B cell (primary cell): ENCODE results near the gene PSME3IP1. TPM values are rescaled to one million over a fixed set of nuclear protein-coding genes. Genes with fewer than 3 reads are reported as not detected.

Experiments
- ATAC-seq: fragments of 200-7000 bp; cut with Tn5 transposase; one replicate; pipeline ENCODE4 v1.10.0; 2021; ENCODE audit warnings: low read depth, mild to moderate bottlenecking, moderate number of reproducible peaks, moderate library complexity
- CTCF ChIA-PET: fragments of 350-600 bp; sonication (Branson Sonifier 250); formaldehyde crosslinking; loops from one replicate; lab custom pipeline; 2021; ENCODE audit warnings: antibody characterized with exemption, inconsistent platforms; lab: Charles Lee
- POLR2A ChIA-PET: fragments of 350-600 bp; sonication (Branson Sonifier 250); formaldehyde crosslinking; loops from one replicate; lab custom pipeline; 2021; ENCODE audit warnings: antibody characterized with exemption; lab: Charles Lee
- DNase-seq: peaks from one replicate; pipeline ENCODE4 v3.0.0; 2013
- H2AFZ ChIP-seq: 2 replicates; pipeline ENCODE4 v1.6.1; 2012; ENCODE audit warnings: mild to moderate bottlenecking, low read depth, low read length; ENCODE audit not compliant: insufficient read depth, poor library complexity, severe bottlenecking
- H3K27ac ChIP-seq, 2 donors: 1 replicate in 1 of 2; 2 replicates in 1 of 2; pipeline ENCODE4 v1.5.1; 2012 to 2013; ENCODE audit warnings: low read length in 2 of 2, mild to moderate bottlenecking in 2 of 2, moderate library complexity in 1 of 2
- H3K27me3 ChIP-seq, 4 experiments: fragments of 200-600 bp in 1 of 4; sonication (generic) in 1 of 4; replicated peaks in 1 of 4; 1 replicate in 2 of 4; 2 replicates in 2 of 4; pipeline versions ENCODE4 v1.6.1 to v1.7.0; 2013 to 2016; ENCODE audit warnings: low read length in 3 of 4, mild to moderate bottlenecking in 2 of 4, mixed read lengths in 1 of 4, moderate library complexity in 1 of 4; ENCODE audit not compliant: insufficient read depth in 4 of 4, control insufficient read depth in 3 of 4; ENCODE audit errors: control extremely low read depth in 1 of 4
- H3K36me3 ChIP-seq, 2 experiments: replicated peaks in 1 of 2; 1 replicate in 1 of 2; 2 replicates in 1 of 2; pipeline versions ENCODE4 v1.6.1 to v1.7.1; 2013; ENCODE audit warnings: low read length in 1 of 2; ENCODE audit not compliant: insufficient read depth in 2 of 2, control insufficient read depth in 1 of 2; ENCODE audit errors: control extremely low read depth in 1 of 2, extremely low read depth in 1 of 2
- H3K4me1 ChIP-seq, 2 donors: fragments of 200-600 bp in 1 of 2; sonication (generic) in 1 of 2; 1 replicate in 1 of 2; 2 replicates in 1 of 2; pipeline versions ENCODE4 v1.5.1 to v1.6.1; 2013 to 2017; ENCODE audit warnings: low read length in 2 of 2; ENCODE audit not compliant: control insufficient read depth in 2 of 2, insufficient read depth in 2 of 2
- H3K4me2 ChIP-seq: replicated peaks from 2 replicates; pipeline ENCODE3; 2012; ENCODE audit warnings: mild to moderate bottlenecking, low read depth, low read length; ENCODE audit not compliant: poor library complexity, severe bottlenecking
- H3K4me3 ChIP-seq, 5 experiments: fragments of 200-600 bp in 1 of 5; sonication (generic) in 1 of 5; 1 replicate in 3 of 5; 2 replicates in 2 of 5; pipeline versions ENCODE4 v1.5.1 to v1.7.0; 2011 to 2016; ENCODE audit warnings: low read length in 4 of 5, mild to moderate bottlenecking in 4 of 5, low read depth in 2 of 5, control low read depth in 1 of 5, moderate library complexity in 1 of 5; ENCODE audit not compliant: insufficient read depth in 1 of 5; ENCODE audit errors: control extremely low read depth in 1 of 5, extremely low read depth in 1 of 5
- H3K79me2 ChIP-seq: fragments of 200-600 bp; sonication (generic); one replicate; pipeline ENCODE4 v1.6.0; 2016; ENCODE audit warnings: low read length; ENCODE audit not compliant: control insufficient read depth, insufficient read depth
- H3K9ac ChIP-seq: fragments of 200-600 bp; sonication (generic); 2 replicates; pipeline ENCODE4 v1.6.1; 2017; ENCODE audit warnings: mild to moderate bottlenecking, low read length, moderate library complexity
- H3K9me3 ChIP-seq, 3 donors: one replicate each; pipeline versions ENCODE4 v1.6.1 to v1.7.1; 2013; ENCODE audit warnings: low read length in 2 of 3; ENCODE audit not compliant: control insufficient read depth in 2 of 3, insufficient read depth in 1 of 3; ENCODE audit errors: control extremely low read depth in 1 of 3
- H4K20me1 ChIP-seq: 2 replicates; pipeline ENCODE4 v1.6.0; 2012; ENCODE audit warnings: mild to moderate bottlenecking, low read length; ENCODE audit not compliant: insufficient read depth, control insufficient read depth, poor library complexity, severe bottlenecking
- H3K27ac Mint-ChIP-seq: one replicate; pipeline ENCODE4 v1.8.0; 2021; ENCODE audit warnings: mixed read lengths
- H3K27me3 Mint-ChIP-seq: one replicate; pipeline ENCODE4 v1.8.0; 2021; ENCODE audit warnings: mixed read lengths
- H3K4me1 Mint-ChIP-seq: one replicate; pipeline ENCODE4 v1.8.0; 2021; ENCODE audit warnings: mixed read lengths
- H3K4me3 Mint-ChIP-seq: one replicate; pipeline ENCODE4 v1.8.0; 2021; ENCODE audit warnings: mixed read lengths
- H3K9me3 Mint-ChIP-seq: one replicate; pipeline ENCODE4 v1.8.0; 2022; ENCODE audit warnings: mixed read lengths; ENCODE audit not compliant: insufficient read depth
- CTCF ChIP-seq: fragments of 200-600 bp; IDR thresholded peaks from one replicate; pipeline ENCODE4 v1.8.0; 2022; ENCODE audit warnings: antibody characterized with exemption, mild to moderate bottlenecking
- EZH2 ChIP-seq: IDR thresholded peaks from 2 replicates; pipeline ENCODE4 v1.6.1; 2012; ENCODE audit warnings: borderline replicate concordance, low read depth, mild to moderate bottlenecking, moderate library complexity, low read length; ENCODE audit not compliant: insufficient read depth, poor library complexity, severe bottlenecking
- WGBS: methylation state at CpG from one replicate; pipeline ENCODE4 v1.1.5; 2013; ENCODE audit warnings: missing lambda C conversion rate; ENCODE audit not compliant: insufficient coverage; 5-methylcytosine and 5-hydroxymethylcytosine counted together
- intact Hi-C: fragments of 100-400 bp; cut with micrococcal nuclease; formaldehyde crosslinking; loops from one replicate; pipeline ENCODE4 v1.10.0; 2022
- polyA plus RNA-seq: library from polyadenylated mRNA; depleted of rRNA; stranded (reverse); fragments of >200 nt; gene quantifications from 2 replicates; pipeline ENCODE4 v1.2.3, GENCODE V29; 2012
- total RNA-seq, 2 donors: library from RNA; stranded (reverse); fragments of 120-200 nt in 1 of 2; gene quantifications; 1 replicate in 1 of 2; 2 replicates in 1 of 2; pipeline versions ENCODE4 v1.2.3 to v1.2.4, GENCODE V29; 2013 to 2022

Gene PSME3IP1
- total and polyA plus RNA-seq, 2 donors (not counting 1 experiment from before 2014, with no cell fraction given), result 125 to 166 TPM

GRCh38 chr16:57178196-57178595 is 7.6 kb downstream of the PSME3IP1 start:
- no peak for DNase-seq
- ChIA-PET CTCF (no interaction called here), POLR2A (no interaction called here)
- intact Hi-C loops, result no loop called here
- Histone ChIP-seq H3K4me2 (no peak overlapping the region), H3K27ac (no peak overlapping the region), H3K4me3 (no peak overlapping the region), H3K36me3 (peaks cover 3 to 13% of the 10 kb centered on the region in 2 experiments), H4K20me1 (peaks cover 27% of the 10 kb centered on the region), H3K9ac (no peak overlapping the region), H2AFZ (no peak overlapping the region), H3K79me2 (peaks cover 60% of the 10 kb centered on the region), H3K9me3 (no peaks in the 10 kb centered on the region), H3K4me1 (no peaks in the 10 kb centered on the region), H3K27me3 (no peaks in the 10 kb centered on the region)
- no peak overlapping the region for H3K27ac Mint-ChIP-seq
- no peak for ATAC-seq
- no CpG with 5 or more reads among the region's 3 CpGs for WGBS
- no peak overlapping the region for H3K4me3 Mint-ChIP-seq
- H3K4me1 Mint-ChIP-seq, result peaks cover 13% of the 10 kb centered on the region
- H3K27me3 Mint-ChIP-seq, result no peaks in the 10 kb centered on the region
- H3K9me3 Mint-ChIP-seq, result no peaks in the 10 kb centered on the region
- TF ChIP-seq EZH2 (no peak), CTCF (no peak)

- Histone ChIP-seq H3K27ac (no peak overlapping the region), H3K4me1 (no peaks in the 10 kb centered on the region), H3K36me3 (peaks cover 3 to 31% of the 10 kb centered on the region in 2 experiments), H3K9me3 (no peaks in the 10 kb centered on the region), H3K27me3 (no peaks in the 10 kb centered on the region), H2AFZ (no peak overlapping the region), H3K79me2 (peaks cover 43% of the 10 kb centered on the region), H4K20me1 (peaks cover 7% of the 10 kb centered on the region), H3K4me3 (no peak overlapping the region), H3K9ac (no peak overlapping the region), H3K4me2 (no peak overlapping the region)
- no peaks in the 10 kb centered on the region for H3K9me3 Mint-ChIP-seq
- CTCF ChIA-PET, result no interaction called here
- no peak overlapping the region for H3K27ac Mint-ChIP-seq
- ATAC-seq, result no peak
- no peak overlapping the region for H3K4me3 Mint-ChIP-seq
- no peaks in the 10 kb centered on the region for H3K27me3 Mint-ChIP-seq
- DNase-seq, result no peak
- TF ChIP-seq EZH2 (no peak), CTCF (no peak)
- 100% methylated on average over 1 of the region's 5 CpGs for WGBS
- H3K4me1 Mint-ChIP-seq, result no peaks in the 10 kb centered on the region
- intact Hi-C loops, result no loop called here
- POLR2A ChIA-PET, result no interaction called here
Observed at GRCh38 chr16:57175896-57176295, 9.9 kb downstream of the PSME3IP1 start.
